ENCODE measurements around the gene SYNE3.

- TF ChIP-seq, protein P1, sequence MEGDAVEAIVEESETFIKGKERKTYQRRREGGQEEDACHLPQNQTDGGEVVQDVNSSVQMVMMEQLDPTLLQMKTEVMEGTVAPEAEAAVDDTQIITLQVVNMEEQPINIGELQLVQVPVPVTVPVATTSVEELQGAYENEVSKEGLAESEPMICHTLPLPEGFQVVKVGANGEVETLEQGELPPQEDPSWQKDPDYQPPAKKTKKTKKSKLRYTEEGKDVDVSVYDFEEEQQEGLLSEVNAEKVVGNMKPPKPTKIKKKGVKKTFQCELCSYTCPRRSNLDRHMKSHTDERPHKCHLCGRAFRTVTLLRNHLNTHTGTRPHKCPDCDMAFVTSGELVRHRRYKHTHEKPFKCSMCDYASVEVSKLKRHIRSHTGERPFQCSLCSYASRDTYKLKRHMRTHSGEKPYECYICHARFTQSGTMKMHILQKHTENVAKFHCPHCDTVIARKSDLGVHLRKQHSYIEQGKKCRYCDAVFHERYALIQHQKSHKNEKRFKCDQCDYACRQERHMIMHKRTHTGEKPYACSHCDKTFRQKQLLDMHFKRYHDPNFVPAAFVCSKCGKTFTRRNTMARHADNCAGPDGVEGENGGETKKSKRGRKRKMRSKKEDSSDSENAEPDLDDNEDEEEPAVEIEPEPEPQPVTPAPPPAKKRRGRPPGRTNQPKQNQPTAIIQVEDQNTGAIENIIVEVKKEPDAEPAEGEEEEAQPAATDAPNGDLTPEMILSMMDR (IDR thresholded peaks at IDR 0.05; ENCODE audit: low read length), result no peak
- no peak for TF ChIP-seq EZH2 (IDR thresholded peaks at IDR 0.05; ENCODE audit: borderline replicate concordance, low read length)
Observed at GRCh38 chr14:95480887-95481226, 35.6 kb downstream of the SYNE3 start.

Measured in OCI-LY1 (cell line).